ENCODE results near the gene PHF5A.

The PHF5A gene

GRCh38 chr22:41500303-41500702 is 31.8 kb upstream of the PHF5A start:
- Mint-ChIP-seq H3K4me3 (no peak overlapping the region), H3K27me3 (no peaks in the 10 kb centered on the region), H3K36me3 (ENCODE audit: low read depth) (peaks cover 9% of the 10 kb centered on the region), H3K9me3 (no peaks in the 10 kb centered on the region), H3K27ac (no peak overlapping the region), H3K4me1 (no peaks in the 10 kb centered on the region)
- ATAC-seq (no peak), DNase-seq (no peak)

GRCh38 chr22:41499624-41500280 is 31.3 kb upstream of the PHF5A start:
- H3K27ac Mint-ChIP-seq = no peak overlapping the region
- no peaks in the 10 kb centered on the region for H3K4me1 Mint-ChIP-seq
- H3K36me3 Mint-ChIP-seq (ENCODE audit: low read depth) = peaks cover 9% of the 10 kb centered on the region
- no peak for DNase-seq
- no peak for ATAC-seq
- no peaks in the 10 kb centered on the region for H3K9me3 Mint-ChIP-seq
- no peak overlapping the region for H3K4me3 Mint-ChIP-seq
- H3K27me3 Mint-ChIP-seq = no peaks in the 10 kb centered on the region

GRCh38 chr22:41498303-41498835 is 29.9 kb upstream of the PHF5A start:
- Mint-ChIP-seq H3K9me3 (no peaks in the 10 kb centered on the region), H3K4me1 (no peaks in the 10 kb centered on the region), H3K36me3 (ENCODE audit: low read depth) (peaks cover 9% of the 10 kb centered on the region), H3K4me3 (no peak overlapping the region), H3K27me3 (no peaks in the 10 kb centered on the region), H3K27ac (no peak overlapping the region)
- DNase-seq (no peak), ATAC-seq (no peak)

GRCh38 chr22:41491374-41492100 is 23.0 kb upstream of the PHF5A start:
- ATAC-seq (no peak), DNase-seq (no peak)
- H3K4me3 Mint-ChIP-seq = no peak overlapping the region
- peaks cover 8% of the 10 kb centered on the region for H3K4me1 Mint-ChIP-seq
- peak overlapping the region; percentile 44 for H3K27ac Mint-ChIP-seq
- peaks cover 2% of the 10 kb centered on the region for H3K36me3 Mint-ChIP-seq (ENCODE audit: low read depth)
- no peaks in the 10 kb centered on the region for H3K9me3 Mint-ChIP-seq
- H3K27me3 Mint-ChIP-seq = no peaks in the 10 kb centered on the region

- Mint-ChIP-seq H3K9me3 (no peaks in the 10 kb centered on the region), H3K27me3 (no peaks in the 10 kb centered on the region), H3K27ac (no peak overlapping the region), H3K4me3 (no peak overlapping the region), H3K4me1 (peaks cover 13% of the 10 kb centered on the region), H3K36me3 (ENCODE audit: low read depth) (peaks cover 5% of the 10 kb centered on the region)
- ATAC-seq (no peak), DNase-seq (no peak)
Observed at GRCh38 chr22:41488596-41489385, 20.3 kb upstream of the PHF5A start.

GRCh38 chr22:41488076-41488475 is 19.6 kb upstream of the PHF5A start:
- Mint-ChIP-seq H3K4me1 (peaks cover 15% of the 10 kb centered on the region), H3K27me3 (no peaks in the 10 kb centered on the region), H3K4me3 (no peak overlapping the region), H3K36me3 (ENCODE audit: low read depth) (peaks cover 5% of the 10 kb centered on the region), H3K27ac (no peak overlapping the region), H3K9me3 (no peaks in the 10 kb centered on the region)
- DNase-seq (no peak), ATAC-seq (no peak)

- H3K27ac Mint-ChIP-seq = no peak overlapping the region
- DNase-seq = no peak
- no peak for ATAC-seq
- no peak overlapping the region for H3K4me3 Mint-ChIP-seq
- peaks cover 22% of the 10 kb centered on the region for H3K4me1 Mint-ChIP-seq
- peaks cover 8% of the 10 kb centered on the region for H3K36me3 Mint-ChIP-seq (ENCODE audit: low read depth)
- H3K27me3 Mint-ChIP-seq = no peaks in the 10 kb centered on the region
- H3K9me3 Mint-ChIP-seq = no peaks in the 10 kb centered on the region
Observed at GRCh38 chr22:41487037-41487935, 18.8 kb upstream of the PHF5A start.

GRCh38 chr22:41485033-41485432 is 16.5 kb upstream of the PHF5A start:
- ATAC-seq = no peak

GRCh38 chr22:41482319-41482935 is 13.9 kb upstream of the PHF5A start:
- DNase-seq (no peak), ATAC-seq (peak; percentile 24)
- H3K4me3 Mint-ChIP-seq = no peak overlapping the region

More at GRCh38 chr22:41485033-41485432, 16.5 kb upstream of the PHF5A start:
- H3K36me3 Mint-ChIP-seq (ENCODE audit: low read depth) = peaks cover 8% of the 10 kb centered on the region
- H3K27ac Mint-ChIP-seq = no peak overlapping the region
- H3K9me3 Mint-ChIP-seq = no peaks in the 10 kb centered on the region
- no peaks in the 10 kb centered on the region for H3K27me3 Mint-ChIP-seq
- DNase-seq = no peak
- H3K4me1 Mint-ChIP-seq = peaks cover 36% of the 10 kb centered on the region
- H3K4me3 Mint-ChIP-seq = no peak overlapping the region

GRCh38 chr22:41481925-41482318 is 13.4 kb upstream of the PHF5A start:
- ATAC-seq (no peak), DNase-seq (no peak)
- Mint-ChIP-seq H3K27me3 (no peaks in the 10 kb centered on the region), H3K4me3 (no peak overlapping the region), H3K4me1 (peaks cover 50% of the 10 kb centered on the region), H3K27ac (no peak overlapping the region), H3K9me3 (no peaks in the 10 kb centered on the region), H3K36me3 (ENCODE audit: low read depth) (peaks cover 6% of the 10 kb centered on the region)

More at GRCh38 chr22:41482319-41482935, 13.9 kb upstream of the PHF5A start:
- Mint-ChIP-seq H3K27ac (no peak overlapping the region), H3K4me1 (peaks cover 54% of the 10 kb centered on the region), H3K27me3 (no peaks in the 10 kb centered on the region), H3K9me3 (no peaks in the 10 kb centered on the region), H3K36me3 (ENCODE audit: low read depth) (peaks cover 6% of the 10 kb centered on the region)

- Mint-ChIP-seq H3K4me1 (peaks cover 51% of the 10 kb centered on the region), H3K27ac (no peak overlapping the region), H3K36me3 (ENCODE audit: low read depth) (peaks cover 6% of the 10 kb centered on the region), H3K9me3 (no peaks in the 10 kb centered on the region), H3K27me3 (no peaks in the 10 kb centered on the region), H3K4me3 (no peak overlapping the region)
- DNase-seq = no peak
- ATAC-seq = no peak
Observed at GRCh38 chr22:41481131-41481830, 12.8 kb upstream of the PHF5A start.

GRCh38 chr22:41480397-41480735 is 11.9 kb upstream of the PHF5A start:
- Mint-ChIP-seq H3K4me3 (no peak overlapping the region), H3K9me3 (no peaks in the 10 kb centered on the region), H3K27ac (no peak overlapping the region), H3K36me3 (ENCODE audit: low read depth) (peaks cover 3% of the 10 kb centered on the region), H3K4me1 (peaks cover 49% of the 10 kb centered on the region), H3K27me3 (no peaks in the 10 kb centered on the region)
- ATAC-seq (no peak), DNase-seq (no peak)

- ATAC-seq = no peak
- DNase-seq = no peak
- H3K36me3 Mint-ChIP-seq (ENCODE audit: low read depth) = peaks cover 3% of the 10 kb centered on the region
- no peak overlapping the region for H3K4me3 Mint-ChIP-seq
- peak overlapping the region; percentile 71 for H3K27ac Mint-ChIP-seq
- no peaks in the 10 kb centered on the region for H3K9me3 Mint-ChIP-seq
- no peaks in the 10 kb centered on the region for H3K27me3 Mint-ChIP-seq
- H3K4me1 Mint-ChIP-seq = peaks cover 51% of the 10 kb centered on the region
Observed at GRCh38 chr22:41479671-41480396, 11.3 kb upstream of the PHF5A start.
